Tibial nerve (tissue), 4 donors: ENCODE measurements around the gene SIM1. TPM values are rescaled to one million over a fixed set of nuclear protein-coding genes. Genes with fewer than 3 reads are reported as not detected.

Experiments used
- DNase-seq, 2 donors: peaks; one replicate each; pipeline ENCODE4 v3.0.0-alpha.2; 2019; ENCODE audit warnings: low spot score in 2 of 2
- H3K27ac ChIP-seq, 4 donors: fragments of 200-600 bp; sonication (generic) in 3 of 4; one replicate each; pipeline ENCODE4 v1.5.1; 2017 to 2019; ENCODE audit warnings: mild to moderate bottlenecking in 1 of 4
- H3K27me3 ChIP-seq, 2 donors: fragments of 200-600 bp; sonication (generic) in 1 of 2; one replicate each; pipeline versions ENCODE4 v1.5.1 to v1.6.0; 2017 to 2019
- H3K36me3 ChIP-seq, 3 donors: fragments of 200-600 bp; sonication (generic); one replicate each; pipeline ENCODE4 v1.5.1; 2018 to 2019
- H3K4me1 ChIP-seq, 4 donors: fragments of 200-600 bp; sonication (generic) in 3 of 4; one replicate each; pipeline ENCODE4 v1.5.1; 2017 to 2019
- H3K4me3 ChIP-seq, 4 donors: fragments of 200-600 bp; sonication (generic) in 3 of 4; one replicate each; pipeline ENCODE4 v1.5.1; 2017 to 2019; ENCODE audit warnings: mild to moderate bottlenecking in 1 of 4, moderate library complexity in 1 of 4
- H3K9me3 ChIP-seq, 4 donors: fragments of 200-600 bp; sonication (generic) in 3 of 4; one replicate each; pipeline ENCODE4 v1.5.1; 2017 to 2019
- CTCF ChIP-seq, 5 experiments: fragments of 200-600 bp in 3 of 5; fragments of 450-650 bp in 2 of 5; sonication (generic) in 3 of 5; IDR thresholded peaks; one replicate each; pipeline ENCODE4 v1.5.1; 2016 to 2019; ENCODE audit warnings: antibody characterized with exemption in 5 of 5, mild to moderate bottlenecking in 3 of 5, moderate library complexity in 2 of 5
- EP300 ChIP-seq, 2 donors: sonication (generic); formaldehyde crosslinking; IDR thresholded peaks; one replicate each; pipeline ENCODE4 v1.6.1; 2017; ENCODE audit warnings: antibody characterized with exemption in 2 of 2, mild to moderate bottlenecking in 1 of 2
- POLR2A ChIP-seq, 2 donors: fragments of 450-650 bp; IDR thresholded peaks; one replicate each; pipeline ENCODE4 v1.6.1; 2017; ENCODE audit warnings: antibody characterized with exemption in 2 of 2, mild to moderate bottlenecking in 2 of 2, moderate library complexity in 2 of 2
- WGBS, 2 donors: methylation state at CpG; one replicate each; pipeline ENCODE4 v1.1.5; 2018; 5-methylcytosine and 5-hydroxymethylcytosine counted together
- total RNA-seq, 4 donors: library from RNA; depleted of rRNA; stranded (reverse); fragments of >200 nt; gene quantifications; one replicate each; pipeline ENCODE4 v1.1.0, GENCODE V29; 2016

SIM1 gene
- total RNA-seq, 4 donors from 2014 or later, result not detected

GRCh38 chr6:100353276-100354015 lies 111.3 kb downstream of the SIM1 start:
- H3K4me3 ChIP-seq, result no peak overlapping the region
- no peaks in the 10 kb centered on the region for H3K36me3 ChIP-seq
- 80 to 85% methylated on average over 8 of the region's 8 CpGs for WGBS, 2 donors

GRCh38 chr6:100350139-100350538 lies 114.6 kb downstream of the SIM1 start:
- H3K27me3 ChIP-seq, result no peaks in the 10 kb centered on the region

More at GRCh38 chr6:100353276-100354015, 111.3 kb downstream of the SIM1 start:
- Histone ChIP-seq H3K27ac (no peak overlapping the region), H3K27me3 (no peaks in the 10 kb centered on the region), H3K4me1 (no peaks in the 10 kb centered on the region), H3K9me3 (no peaks in the 10 kb centered on the region)
- TF ChIP-seq EP300 (IDR thresholded peaks at IDR 0.05) (no peak), CTCF (IDR thresholded peaks at IDR 0.05) (no peak), POLR2A (IDR thresholded peaks at IDR 0.05) (no peak)
- DNase-seq, result no peak

GRCh38 chr6:100349366-100349765 lies 115.4 kb downstream of the SIM1 start:
- WGBS, 2 donors, result 55 to 66% methylated on average over 3 of the region's 3 CpGs
- no peak overlapping the region for H3K4me3 ChIP-seq
- H3K4me1 ChIP-seq, result no peaks in the 10 kb centered on the region
- no peaks in the 10 kb centered on the region for H3K36me3 ChIP-seq
- no peak overlapping the region for H3K27ac ChIP-seq
- no peaks in the 10 kb centered on the region for H3K9me3 ChIP-seq
- no peak for TF ChIP-seq EP300 (IDR thresholded peaks at IDR 0.05)
- TF ChIP-seq POLR2A (IDR thresholded peaks at IDR 0.05), result no peak
- no peak for TF ChIP-seq CTCF (IDR thresholded peaks at IDR 0.05)
- H3K27me3 ChIP-seq, result no peaks in the 10 kb centered on the region
- no peak for DNase-seq

More at GRCh38 chr6:100350139-100350538, 114.6 kb downstream of the SIM1 start:
- H3K36me3 ChIP-seq, result no peaks in the 10 kb centered on the region
- H3K4me1 ChIP-seq, result no peaks in the 10 kb centered on the region
- no peak overlapping the region for H3K4me3 ChIP-seq
- no peak overlapping the region for H3K27ac ChIP-seq
- no peak for TF ChIP-seq POLR2A (IDR thresholded peaks at IDR 0.05)
- no peak for TF ChIP-seq CTCF (IDR thresholded peaks at IDR 0.05)
- TF ChIP-seq EP300 (IDR thresholded peaks at IDR 0.05), result no peak
- no peaks in the 10 kb centered on the region for H3K9me3 ChIP-seq
- DNase-seq, result no peak

GRCh38 chr6:100347901-100348550 lies 116.7 kb downstream of the SIM1 start:
- H3K27me3 ChIP-seq, result no peaks in the 10 kb centered on the region
- no peak for DNase-seq
- TF ChIP-seq EP300 (IDR thresholded peaks at IDR 0.05) (no peak), POLR2A (IDR thresholded peaks at IDR 0.05) (no peak), CTCF (IDR thresholded peaks at IDR 0.05) (no peak)
- H3K27ac ChIP-seq, result no peak overlapping the region
- 59 to 68% methylated on average over 4 of the region's 4 CpGs for WGBS, 2 donors
- H3K4me1 ChIP-seq, result no peaks in the 10 kb centered on the region
- no peaks in the 10 kb centered on the region for H3K9me3 ChIP-seq
- no peaks in the 10 kb centered on the region for H3K36me3 ChIP-seq
- H3K4me3 ChIP-seq, result no peak overlapping the region

GRCh38 chr6:100346828-100347227 lies 117.9 kb downstream of the SIM1 start:
- no peak for DNase-seq
- H3K36me3 ChIP-seq, result no peaks in the 10 kb centered on the region
- H3K4me3 ChIP-seq, result no peak overlapping the region
- H3K9me3 ChIP-seq, result no peaks in the 10 kb centered on the region
- no peaks in the 10 kb centered on the region for H3K4me1 ChIP-seq
- H3K27ac ChIP-seq, result no peak overlapping the region
- no peaks in the 10 kb centered on the region for H3K27me3 ChIP-seq
- 18 to 30% methylated on average over 2 of the region's 2 CpGs for WGBS, 2 donors
- TF ChIP-seq CTCF (IDR thresholded peaks at IDR 0.05) (no peak), POLR2A (IDR thresholded peaks at IDR 0.05) (no peak), EP300 (IDR thresholded peaks at IDR 0.05) (no peak)
